Testis (tissue), 2 donors: Measurements from ENCODE around the gene IL17RD.

Source experiments
- CTCF ChIP-seq, 3 experiments: fragments of 450-650 bp in 2 of 3; fragments of 200-600 bp in 1 of 3; sonication (generic) in 1 of 3; IDR thresholded peaks; one replicate each; pipeline ENCODE4 v1.5.1; 2016 to 2019; ENCODE audit warnings: antibody characterized with exemption in 3 of 3, mild to moderate bottlenecking in 2 of 3, moderate library complexity in 1 of 3
- POLR2A ChIP-seq: fragments of 450-650 bp; IDR thresholded peaks from one replicate; pipeline ENCODE4 v1.6.1; 2017; ENCODE audit warnings: antibody characterized with exemption, mild to moderate bottlenecking, moderate library complexity

GRCh38 chr3:57082481-57082880, 82.7 kb downstream of the IL17RD start:
- TF ChIP-seq POLR2A (no peak), CTCF (IDR thresholded peaks at IDR 0.05) (no peak)
